DMS 273 (cell line): Measurements from ENCODE around the gene SPDYE1.
"Not testable (repeated sequence)": the region's sequence is repeated elsewhere in the genome, so short reads cannot be mapped to it uniquely, and the experiment has no call there.

ENCODE experiments used
- DNase-seq: peaks from one replicate; lab custom pipeline; 2025; ENCODE audit not compliant: unreplicated experiment; lab: John Stamatoyannopoulos, UW

Gene SPDYE1

DNA sequence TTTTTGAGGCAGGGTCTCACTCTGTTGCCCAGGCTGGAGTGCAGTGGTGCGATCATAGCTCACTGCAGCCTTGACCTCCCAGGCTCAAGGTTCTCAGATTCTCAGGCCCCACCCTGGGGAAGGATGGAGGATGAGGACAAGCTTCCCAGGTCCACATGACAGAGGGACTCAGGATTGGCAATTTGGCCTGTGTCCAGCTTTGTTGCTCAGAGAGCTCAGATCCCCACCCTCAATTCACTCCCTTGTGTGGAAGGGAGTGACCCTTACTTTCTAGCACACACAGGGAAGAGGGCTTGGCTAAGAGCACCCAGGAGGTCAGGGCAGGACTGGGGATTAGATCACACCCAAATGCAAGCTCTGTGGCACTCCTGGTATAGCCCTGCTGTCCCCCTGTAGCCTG lies 6.9 kb upstream of the SPDYE1 start:
- DNase-seq, result peak; percentile 34

DNA sequence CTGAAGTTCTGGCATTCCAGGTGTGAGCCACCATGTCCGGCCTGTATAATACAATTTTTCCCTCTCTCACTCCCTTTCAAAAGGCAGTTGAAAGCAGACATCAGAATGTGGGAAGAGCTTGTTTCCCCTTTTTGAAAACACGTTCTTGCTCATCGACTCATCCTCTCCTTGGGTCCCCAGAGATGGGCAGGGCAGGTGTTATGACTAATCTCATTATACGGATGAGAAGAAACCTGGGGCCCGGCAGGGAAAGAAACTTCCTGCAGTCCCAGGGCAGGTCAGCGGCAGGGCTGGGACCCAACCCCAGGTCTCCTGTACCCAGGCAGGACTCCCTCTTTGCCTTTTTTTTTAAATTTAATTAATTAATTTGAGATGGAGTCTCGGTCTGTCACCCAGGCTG lies 4.8 kb upstream of the SPDYE1 start:
- not testable (repeated sequence) for DNase-seq

DNA sequence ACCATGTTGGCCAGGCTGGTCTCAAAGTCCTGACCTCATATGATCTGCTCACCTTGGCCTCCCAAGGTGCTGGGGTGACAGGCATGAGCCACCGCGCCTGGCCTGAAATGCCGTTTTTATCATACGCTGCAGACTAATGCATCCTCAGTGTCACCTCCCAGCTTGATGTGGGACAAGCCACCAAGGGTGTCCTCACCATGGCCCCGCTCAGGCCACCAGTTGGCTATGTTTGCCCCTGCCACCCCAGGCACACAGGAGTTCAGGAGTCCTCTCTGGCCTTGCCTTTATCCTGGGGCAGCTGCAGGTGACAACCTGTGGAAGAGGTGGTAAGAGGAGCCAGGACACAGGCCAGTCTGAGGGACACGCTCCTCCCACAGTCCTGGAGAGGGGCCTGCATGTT lies 3.0 kb upstream of the SPDYE1 start:
- not testable (repeated sequence) for DNase-seq

DNA sequence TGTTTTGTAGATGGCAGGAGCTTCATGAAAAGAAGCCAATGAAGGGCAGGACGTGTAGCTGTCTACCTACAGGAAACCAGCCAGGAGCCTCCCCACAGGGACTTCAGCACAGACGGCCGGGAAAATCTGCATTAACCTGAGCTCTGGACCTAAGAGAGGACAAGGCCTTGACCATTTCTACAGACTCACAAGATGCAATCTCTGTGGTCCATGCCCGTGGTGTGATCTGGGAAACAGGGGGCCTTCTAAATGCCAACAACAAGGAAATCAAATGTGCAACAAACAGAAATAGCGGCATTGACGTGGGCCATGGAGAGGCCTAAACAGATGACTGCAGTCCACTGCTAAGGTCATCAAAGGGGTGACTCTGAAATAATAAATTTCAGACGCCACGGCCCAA lies 14.4 kb downstream of the SPDYE1 start:
- DNase-seq, result not testable (repeated sequence)

DNA sequence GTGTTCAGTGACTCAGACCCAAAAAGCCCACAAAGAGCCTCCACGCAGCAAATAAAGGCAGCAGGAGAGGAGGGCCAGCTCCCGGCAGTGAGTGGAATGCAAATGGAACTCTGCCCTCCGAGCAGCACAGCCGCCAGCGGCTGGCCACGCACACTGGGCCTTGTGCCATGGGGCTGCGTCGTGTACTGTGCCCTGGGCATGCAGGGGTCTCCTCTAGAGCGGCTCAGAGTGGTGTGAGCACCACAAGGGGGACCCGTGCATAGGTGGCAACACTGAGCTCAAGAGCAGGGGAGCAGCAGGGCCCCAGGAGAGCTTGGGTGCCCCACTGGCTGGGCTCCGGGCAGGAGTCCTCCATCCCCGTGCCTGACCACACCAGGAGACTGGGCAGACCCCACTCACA lies 17.4 kb downstream of the SPDYE1 start:
- DNase-seq, result not testable (repeated sequence)

DNA sequence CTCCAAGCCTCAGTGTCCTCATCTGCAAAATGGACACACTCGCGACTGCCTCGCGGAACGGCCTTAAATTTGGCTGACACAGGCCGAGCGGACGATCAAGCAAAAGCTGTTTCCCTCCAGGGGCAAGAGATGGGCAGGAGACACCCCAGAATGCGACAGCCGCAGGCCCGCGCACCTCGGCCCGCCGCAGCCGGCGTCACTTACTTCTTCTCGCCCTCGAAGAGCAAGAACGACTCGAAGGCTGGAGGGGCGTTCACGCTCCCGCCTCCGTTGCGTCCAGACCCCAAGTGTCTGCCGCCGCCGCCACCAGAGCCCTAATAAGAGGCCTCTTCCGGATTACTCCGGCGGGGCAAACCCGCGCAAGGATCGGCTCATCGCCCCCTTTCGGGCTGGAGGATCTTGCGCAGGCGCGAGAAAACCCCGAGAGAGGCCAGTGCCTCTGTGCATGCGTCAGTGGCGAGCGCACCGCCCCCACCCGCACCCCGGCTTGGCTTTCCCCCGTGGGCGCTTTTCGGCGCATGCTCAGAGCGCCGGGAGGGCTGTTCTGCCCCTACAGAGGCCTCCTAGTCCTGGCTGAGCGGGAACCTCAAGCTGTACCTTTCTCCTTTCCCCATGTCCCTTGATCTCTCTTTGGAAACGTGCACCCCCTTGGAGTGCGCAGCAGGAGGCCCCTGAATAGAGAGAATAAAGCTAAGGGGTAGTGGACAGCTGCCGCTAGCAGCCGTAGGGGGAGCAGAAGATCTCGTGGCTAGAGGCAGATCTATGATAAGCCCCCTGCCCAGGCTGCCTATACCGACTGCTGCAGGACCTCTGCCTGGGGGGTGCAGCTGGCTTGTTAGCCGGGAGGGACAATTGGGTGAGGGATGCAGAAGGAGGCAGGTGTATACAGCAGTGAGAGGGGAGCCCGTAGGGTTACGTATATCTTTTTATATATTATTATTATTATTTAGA lies 21.4 kb downstream of the SPDYE1 start:
- peak; percentile 100 for DNase-seq

DNA sequence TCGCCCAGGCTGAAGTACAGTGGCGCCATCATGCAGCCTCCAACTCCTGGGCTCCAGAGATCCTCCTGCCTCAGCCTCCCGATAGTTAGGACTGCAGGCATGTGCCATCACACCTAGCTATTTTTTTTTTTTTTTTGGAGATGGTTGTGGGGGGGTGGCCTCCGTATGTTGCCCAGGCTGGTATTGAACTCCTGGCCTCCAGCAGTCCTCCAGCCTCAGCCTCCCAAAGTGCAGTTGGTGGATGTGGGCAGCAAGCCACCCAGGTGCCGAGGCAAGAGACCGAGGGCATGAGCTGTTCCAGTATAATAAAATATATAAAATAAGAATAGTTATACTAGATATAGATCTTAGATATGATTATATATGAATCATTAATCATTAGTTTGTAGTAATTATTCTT lies 22.1 kb downstream of the SPDYE1 start:
- not testable (repeated sequence) for DNase-seq

DNA sequence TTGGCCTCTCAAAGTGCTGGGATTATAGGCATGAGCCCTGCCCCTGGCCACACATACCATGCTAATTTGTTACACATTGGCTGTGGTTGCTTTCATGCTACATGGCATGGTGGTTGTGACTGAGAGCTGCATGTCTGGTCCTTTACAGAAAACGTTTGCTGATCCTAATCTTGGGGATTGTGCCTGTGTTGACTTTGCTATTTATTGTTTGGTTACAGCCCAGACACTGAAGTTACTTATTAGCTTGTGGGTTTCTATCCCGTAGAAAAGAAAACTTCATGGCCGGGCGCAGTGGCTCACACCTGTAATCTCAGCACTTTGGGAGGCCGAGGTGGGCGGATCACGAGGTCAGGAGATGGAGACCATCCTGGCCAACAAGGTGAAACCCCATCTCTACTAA lies 24.4 kb downstream of the SPDYE1 start:
- not testable (repeated sequence) for DNase-seq

DNA sequence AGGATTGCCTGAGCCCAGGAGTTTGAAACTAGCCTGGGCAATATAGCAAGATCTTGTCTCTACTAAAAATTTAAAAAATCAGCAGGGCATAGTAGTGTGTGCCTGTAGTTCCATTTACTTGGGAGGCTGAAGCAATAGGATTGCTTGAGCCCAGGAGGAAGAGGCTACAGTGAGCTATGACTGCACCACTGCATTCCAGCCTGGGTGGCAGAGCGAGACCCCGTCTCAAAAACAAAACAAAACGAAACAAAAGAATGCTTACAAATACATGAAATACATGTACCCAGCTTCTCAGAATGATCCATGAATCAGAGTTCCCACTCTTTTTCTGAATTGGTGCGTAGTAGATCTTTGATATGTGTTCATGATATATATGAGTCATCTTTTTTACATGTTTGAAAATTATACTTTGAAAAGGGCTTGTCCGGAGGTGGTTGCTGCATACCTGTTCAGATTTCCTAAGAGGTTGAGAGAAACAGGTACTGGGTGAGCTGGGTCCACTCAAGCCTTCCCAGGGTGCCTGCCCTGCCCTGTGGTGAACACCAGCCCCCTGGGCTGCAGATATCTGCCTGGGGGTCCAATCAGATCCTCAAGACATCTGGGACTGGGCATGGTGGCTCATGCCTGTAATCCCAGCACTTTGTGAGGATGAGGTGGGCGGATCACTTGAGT lies 25.2 kb downstream of the SPDYE1 start:
- DNase-seq, result not testable (repeated sequence)

DNA sequence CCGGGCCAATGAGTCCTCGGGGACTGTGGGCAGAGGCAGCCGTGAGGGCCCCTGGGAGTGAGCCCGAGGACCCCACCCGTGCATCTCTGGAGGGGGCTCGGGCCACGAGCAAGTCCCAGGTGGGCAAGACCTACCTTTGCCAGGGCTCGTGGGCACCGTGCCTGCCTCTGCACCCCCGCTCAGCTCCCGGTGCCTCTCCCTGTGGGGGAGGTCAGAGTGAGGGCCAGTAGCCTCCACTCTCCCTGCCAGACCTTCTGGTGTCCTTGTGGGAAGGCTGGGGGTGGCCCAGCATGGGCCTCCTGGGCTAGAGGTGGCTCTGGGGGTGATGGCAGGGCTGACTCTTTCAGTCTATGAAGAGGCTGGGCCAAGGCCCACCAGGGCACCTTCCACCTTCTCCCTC lies 31.7 kb downstream of the SPDYE1 start:
- DNase-seq, result not testable (repeated sequence)

DNA sequence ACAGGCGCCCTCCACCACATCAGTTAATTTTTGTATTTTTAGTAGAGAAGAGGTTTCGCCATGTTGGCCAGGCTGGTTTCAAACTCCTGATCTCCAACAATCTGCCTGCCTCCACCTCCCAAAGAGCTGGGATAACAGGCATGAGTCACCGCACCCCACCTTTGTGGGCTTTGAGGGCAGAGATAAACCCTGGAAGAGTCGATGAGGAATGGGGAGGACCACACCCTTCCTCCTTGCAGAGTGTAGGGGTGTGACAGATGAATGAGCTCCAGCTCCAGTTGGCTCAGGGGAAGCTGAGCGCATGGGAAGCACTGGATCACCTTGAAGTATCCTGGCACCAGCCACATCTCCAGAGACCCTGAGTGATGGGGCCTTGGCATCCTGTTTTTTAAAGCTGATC lies 32.3 kb downstream of the SPDYE1 start:
- DNase-seq, result not testable (repeated sequence)

DNA sequence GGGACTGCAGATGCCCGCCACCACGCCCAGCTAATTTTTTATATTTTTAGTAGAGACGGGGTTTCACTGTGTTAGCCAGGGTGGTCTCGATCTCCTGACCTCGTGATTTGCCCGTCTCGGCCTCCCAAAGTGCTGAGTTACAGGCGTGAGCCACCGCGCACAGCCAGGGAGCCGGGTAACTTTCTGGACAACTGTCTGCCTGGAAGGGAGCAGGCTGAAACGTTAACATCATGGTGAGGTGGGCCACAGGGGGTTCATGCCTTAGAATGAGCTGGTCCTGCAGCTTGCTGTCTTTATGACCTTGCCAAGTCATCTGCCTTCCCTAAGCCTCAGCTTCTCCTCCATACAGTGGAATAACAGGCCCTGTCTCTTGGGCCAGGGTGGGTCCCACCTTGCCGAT lies 33.6 kb downstream of the SPDYE1 start:
- not testable (repeated sequence) for DNase-seq

DNA sequence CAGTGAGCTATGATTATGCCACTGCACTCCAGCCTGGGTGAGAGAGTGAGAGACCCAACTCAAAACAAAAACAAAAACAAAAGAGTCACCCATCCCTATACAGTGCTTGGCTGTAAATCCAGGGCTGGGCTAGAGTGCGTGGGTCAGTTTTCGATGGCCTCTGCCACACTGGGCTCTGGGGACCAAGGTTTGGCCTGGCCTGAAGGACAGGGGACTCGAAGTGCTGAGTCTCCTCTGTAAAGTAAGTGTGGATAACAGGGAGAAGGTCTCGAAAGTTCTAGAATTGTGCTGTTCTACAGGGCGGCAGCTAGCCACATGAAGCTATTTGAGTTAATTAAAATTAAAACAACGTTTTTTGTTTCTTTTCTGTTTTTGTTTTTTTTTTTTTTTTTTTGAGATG lies 34.3 kb downstream of the SPDYE1 start:
- not testable (repeated sequence) for DNase-seq

DNA sequence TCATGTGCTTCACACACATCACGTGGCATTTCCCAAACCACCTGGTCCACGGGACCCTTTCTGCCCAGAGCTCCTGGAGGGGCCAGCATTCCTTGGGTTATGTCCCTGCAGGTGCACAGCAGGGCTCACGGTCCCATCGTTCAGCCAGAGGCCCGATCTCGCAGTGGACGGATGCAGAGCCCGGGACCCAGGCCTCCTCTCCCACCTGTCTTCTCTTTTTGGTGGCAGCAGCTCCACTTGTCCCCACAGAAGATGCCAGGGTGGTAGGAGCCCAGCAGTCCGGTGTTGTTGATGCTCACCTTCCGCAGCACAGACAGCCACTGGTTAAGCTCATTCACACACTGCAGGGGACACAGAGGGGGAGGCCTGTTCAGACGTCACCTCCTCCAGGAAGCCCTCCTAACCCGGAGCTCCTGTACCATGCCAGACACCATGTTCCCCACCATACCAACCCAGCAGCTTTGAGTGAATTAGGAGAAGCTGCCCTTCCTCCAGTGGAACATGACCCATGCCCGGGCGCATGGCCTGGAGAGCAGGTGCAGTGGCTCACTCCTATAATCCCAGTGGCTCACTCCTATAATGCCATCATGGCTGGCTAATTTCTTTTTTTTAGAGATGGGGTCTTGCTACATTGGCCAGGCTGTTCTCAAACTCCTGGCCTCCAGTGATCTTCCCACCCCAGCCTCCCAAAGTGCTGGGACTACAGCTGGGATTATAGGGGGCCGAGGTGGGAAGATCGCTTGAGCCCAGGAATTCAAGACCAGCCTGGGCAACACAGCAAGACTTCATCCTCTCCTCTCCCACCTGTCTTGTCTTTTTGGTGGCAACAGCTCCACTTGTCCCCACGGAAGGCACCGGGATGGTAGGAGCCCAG lies 36.5 kb downstream of the SPDYE1 start:
- DNase-seq, result not testable (repeated sequence)

DNA sequence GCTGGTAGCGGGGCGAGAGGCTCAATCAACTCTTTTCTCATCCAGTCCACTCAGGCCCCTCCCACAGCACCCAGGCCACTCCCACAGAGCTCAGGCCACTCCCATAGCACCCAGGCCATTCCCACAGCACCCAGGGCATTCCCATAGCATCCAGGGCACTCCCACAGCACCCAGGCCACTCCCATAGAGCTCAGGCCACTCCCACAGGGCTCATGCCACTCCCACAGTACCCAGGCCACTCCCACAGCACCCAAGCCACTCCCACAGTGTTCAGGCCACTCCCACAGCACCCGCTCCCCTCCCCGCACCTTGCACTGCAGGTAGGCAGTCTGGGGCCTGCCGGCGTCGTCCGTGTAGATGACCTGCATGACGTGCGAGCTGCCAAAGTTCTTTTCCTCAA lies 38.7 kb downstream of the SPDYE1 start:
- DNase-seq, result peak; percentile 25

DNA sequence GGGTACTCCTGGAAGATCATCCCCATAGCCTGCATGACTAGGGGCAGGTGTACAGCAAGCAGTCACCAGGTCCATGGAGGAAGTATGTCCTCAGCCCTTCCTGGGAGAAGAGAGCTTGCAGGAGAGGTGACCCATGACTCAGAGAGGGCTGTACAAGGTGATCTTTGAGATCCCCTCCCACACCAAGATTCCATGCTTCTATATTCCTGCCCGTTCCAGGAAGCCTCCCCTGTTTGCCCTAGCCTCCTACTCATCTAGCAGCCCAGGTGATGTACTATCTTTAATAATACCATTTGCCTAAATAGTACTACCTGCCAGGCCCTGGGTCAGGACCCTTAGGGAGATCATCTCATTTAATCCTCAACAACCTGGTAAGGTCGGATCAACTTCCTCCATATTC lies 40.3 kb downstream of the SPDYE1 start:
- not testable (repeated sequence) for DNase-seq

DNA sequence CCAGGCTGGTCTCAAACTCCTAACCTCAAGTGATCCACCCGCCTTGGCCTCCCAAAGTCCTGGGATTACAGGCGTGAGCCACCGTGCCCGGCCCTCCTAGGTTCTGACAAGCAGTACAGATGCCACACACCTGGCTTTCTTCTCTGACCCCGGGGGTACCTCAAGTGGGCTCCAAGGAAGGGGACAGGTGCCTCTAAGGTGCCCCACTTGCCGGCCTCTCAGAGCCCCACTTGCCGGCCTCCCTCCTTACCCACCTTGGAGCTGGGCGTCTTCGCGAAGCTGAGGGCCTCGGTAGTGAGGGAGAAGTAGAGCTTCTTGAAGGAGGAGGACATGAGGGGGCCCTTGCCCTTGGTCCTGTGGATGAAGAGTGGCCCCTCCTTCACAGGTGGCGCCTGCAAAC lies 40.9 kb downstream of the SPDYE1 start:
- not testable (repeated sequence) for DNase-seq

DNA sequence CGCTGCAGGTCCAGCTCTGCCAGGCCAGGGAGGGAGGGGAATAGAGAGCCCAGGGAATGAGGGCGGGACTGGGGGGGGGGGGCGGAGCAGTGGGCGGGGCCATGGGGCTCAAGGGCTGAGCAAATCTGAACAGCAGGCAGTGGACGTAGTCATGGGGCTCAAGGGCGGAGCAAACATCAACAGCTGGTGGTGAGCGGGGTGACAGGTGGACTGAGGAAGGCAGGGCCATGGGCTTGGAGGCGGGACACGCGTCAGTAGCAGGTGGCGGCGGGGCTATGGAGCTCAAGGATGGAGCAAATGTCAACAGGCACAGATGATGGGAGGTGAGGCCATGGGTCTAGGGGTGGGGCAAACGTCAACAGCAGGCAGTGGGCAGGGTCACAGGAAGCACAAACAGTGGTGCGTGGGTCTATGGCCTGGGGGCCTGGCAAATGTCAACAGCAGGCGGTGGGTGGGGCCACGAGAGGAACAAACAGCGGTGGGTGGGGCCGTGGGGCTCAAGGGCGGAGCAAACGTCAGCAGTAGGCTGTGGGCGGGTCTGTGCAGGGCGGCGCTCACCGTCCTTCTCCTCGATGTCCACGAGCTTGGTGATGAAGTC lies 41.4 kb downstream of the SPDYE1 start:
- peak; percentile 97 for DNase-seq

DNA sequence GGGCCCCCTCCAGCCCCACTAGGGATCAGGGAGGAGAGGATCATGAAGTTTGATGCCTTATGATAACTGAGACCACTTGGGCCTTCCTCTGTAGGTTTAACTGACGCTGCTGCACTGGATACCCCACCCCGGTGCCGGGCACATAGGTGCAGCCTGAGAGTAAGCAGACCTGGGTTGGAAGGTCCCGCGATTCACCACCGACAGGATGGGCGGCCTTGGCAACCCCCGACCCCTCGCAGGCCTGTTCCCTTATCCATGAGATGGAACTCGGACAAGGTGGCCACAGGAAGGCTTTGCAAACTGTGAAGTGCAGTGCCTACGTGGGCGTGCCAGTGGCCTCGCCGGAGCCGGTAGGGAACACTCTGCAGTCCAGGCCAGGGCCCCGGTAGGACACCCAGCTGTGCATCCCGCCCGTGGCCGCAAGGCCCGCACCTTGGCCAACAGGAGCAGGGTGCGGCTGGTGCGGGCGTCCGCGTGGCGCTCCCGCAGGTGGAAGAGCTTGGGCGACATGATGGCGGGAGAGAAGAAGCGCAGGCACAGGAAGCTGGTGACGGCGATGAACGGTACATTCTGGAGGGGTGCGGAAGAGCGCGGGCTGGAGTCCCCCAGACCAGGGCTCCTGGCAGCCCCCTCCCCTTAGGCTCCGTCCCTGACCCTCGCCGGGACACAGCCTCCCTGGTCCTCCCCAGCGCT lies 42.2 kb downstream of the SPDYE1 start:
- not testable (repeated sequence) for DNase-seq

DNA sequence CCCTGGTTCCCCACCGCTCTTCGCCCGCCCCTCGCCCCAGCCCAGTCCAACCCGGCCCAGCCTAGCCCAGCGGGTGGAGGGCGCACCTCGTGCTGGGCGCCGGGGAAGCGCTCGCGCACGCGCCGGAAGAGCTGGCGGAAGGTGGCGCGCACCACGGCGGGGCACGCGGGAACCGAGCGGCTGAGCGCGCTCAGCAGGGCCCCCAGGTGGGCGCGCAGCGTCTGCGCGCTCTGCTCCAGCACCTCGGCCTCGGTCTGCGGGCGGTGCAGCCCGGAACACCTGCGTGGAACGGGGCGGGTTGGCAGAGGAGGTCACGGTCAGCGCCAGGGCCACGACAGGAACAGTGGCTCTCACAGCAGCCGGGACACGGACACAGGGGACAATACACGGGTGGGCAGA lies 42.8 kb downstream of the SPDYE1 start:
- DNase-seq, result peak; percentile 72
